ENCODE measurements around the gene WDR82.

GRCh38 chr3:52318186-52318816, 39.9 kb upstream of the WDR82 start:
- TF ChIP-seq GATA3 (IDR thresholded peaks at IDR 0.05; ENCODE audit: low read depth, low read length): no peak
- TF ChIP-seq GATA2 (IDR thresholded peaks at IDR 0.05; ENCODE audit: low read depth, low read length): no peak

Data from SH-SY5Y (cell line).